HG03432 (cell line): ENCODE results near the gene RINL.
"Not testable (repeated sequence)": the region's sequence is repeated elsewhere in the genome, so short reads cannot be mapped to it uniquely, and the experiment has no call there.

Experiments used
- ATAC-seq: cut with Tn5 transposase; IDR thresholded peaks from one replicate; pipeline ENCODE4 v1.9.1; 2021; ENCODE audit warnings: mild to moderate bottlenecking, moderate library complexity; ENCODE audit not compliant: unreplicated experiment

The RINL gene

GRCh38 chr19:38904581-38905539 lies 26.8 kb upstream of the RINL start:
- ATAC-seq: no peak

- no peak for ATAC-seq
These were observed 23.6 kb upstream of the RINL start for GRCh38 chr19:38901683-38902082.

- no peak for ATAC-seq
These were observed 22.7 kb upstream of the RINL start for GRCh38 chr19:38900743-38901190.

GRCh38 chr19:38900202-38900629 lies 22.1 kb upstream of the RINL start:
- no peak for ATAC-seq

- ATAC-seq: peak; percentile 88
These were observed 21.5 kb upstream of the RINL start, which contains the start of the genes NFKBIB and SIRT2 for GRCh38 chr19:38899447-38900201. NFKBIB (plus strand) TSS chr19:38899969; CDS start chr19:38900033, 64 bp downstream. SIRT2 (minus strand) TSS chr19:38899618; CDS start chr19:38899521, 97 bp downstream.

GRCh38 chr19:38898788-38899446 lies 20.8 kb upstream of the RINL start:
- no peak for ATAC-seq

GRCh38 chr19:38894968-38895367 lies 16.9 kb upstream of the RINL start:
- ATAC-seq: no peak

- ATAC-seq: no peak
These were observed 15.3 kb upstream of the RINL start for GRCh38 chr19:38893341-38893771.

- ATAC-seq: no peak
These were observed 14.8 kb upstream of the RINL start for GRCh38 chr19:38892841-38893240.

GRCh38 chr19:38891771-38892170 lies 13.7 kb upstream of the RINL start:
- no peak for ATAC-seq

GRCh38 chr19:38890686-38891085 lies 12.6 kb upstream of the RINL start:
- no peak for ATAC-seq

- no peak for ATAC-seq
These were observed 11.7 kb upstream of the RINL start for GRCh38 chr19:38889803-38890202.

- ATAC-seq: no peak
These were observed 10.8 kb upstream of the RINL start for GRCh38 chr19:38888876-38889275.

GRCh38 chr19:38884691-38885090 lies 6.6 kb upstream of the RINL start:
- not testable (repeated sequence) for ATAC-seq

- ATAC-seq: no peak
These were observed 5.2 kb upstream of the RINL start for GRCh38 chr19:38883286-38883685.

- ATAC-seq: no peak
These were observed 3.0 kb upstream of the RINL start for GRCh38 chr19:38880882-38881609.

GRCh38 chr19:38880076-38880881 lies 2.2 kb upstream of the RINL start:
- no peak for ATAC-seq

GRCh38 chr19:38879400-38879751 lies 1.3 kb upstream of the RINL start:
- ATAC-seq: no peak

GRCh38 chr19:38878575-38879399 lies 712 bp upstream of the RINL start:
- no peak for ATAC-seq
